SK-N-SH (cell line): Measurements from ENCODE around the gene TRIL.

Experiments
- CHD2 ChIP-seq: fragments of 150-350 bp; IDR thresholded peaks from 2 replicates; pipeline ENCODE4 v1.6.1; 2018; ENCODE audit warnings: low read length; ENCODE audit not compliant: partially characterized antibody
- EZH2phosphoT487 ChIP-seq: fragments of 200-600 bp; sonication (generic); IDR thresholded peaks from 2 replicates; pipeline ENCODE4 v1.6.1; 2017; ENCODE audit warnings: low read depth, mixed run types, mild to moderate bottlenecking, antibody characterized with exemption, moderate library complexity, borderline replicate concordance
- FOSL2 ChIP-seq: IDR thresholded peaks from 2 replicates; pipeline ENCODE4 v1.4.0; 2012; ENCODE audit warnings: low read depth, mild to moderate bottlenecking, moderate library complexity, borderline replicate concordance
- FOXM1 ChIP-seq: IDR thresholded peaks from 2 replicates; pipeline ENCODE4 v1.4.0; 2012; ENCODE audit warnings: low read depth, mild to moderate bottlenecking
- NFIC ChIP-seq: IDR thresholded peaks from 2 replicates; pipeline ENCODE4 v1.4.0; 2012; ENCODE audit warnings: borderline replicate concordance
- POLR2AphosphoS5 ChIP-seq: IDR thresholded peaks from 2 replicates; pipeline ENCODE4 v1.6.1; 2012; ENCODE audit warnings: low read depth, low read length
- RCOR1 ChIP-seq: fragments of 150-350 bp; IDR thresholded peaks from 2 replicates; pipeline ENCODE4 v1.6.1; 2017; ENCODE audit warnings: antibody characterized with exemption, low read length
- REST ChIP-seq: IDR thresholded peaks from 2 replicates; pipeline ENCODE4 v1.6.1; 2012; ENCODE audit warnings: mild to moderate bottlenecking, low read depth, low read length, moderate library complexity
- RXRA ChIP-seq: IDR thresholded peaks from 2 replicates; pipeline ENCODE4 v1.4.0; 2012; ENCODE audit warnings: low read depth, mild to moderate bottlenecking, borderline replicate concordance
- TAF1 ChIP-seq: IDR thresholded peaks from 2 replicates; pipeline ENCODE4 v1.6.1; 2012; ENCODE audit warnings: low read depth, mild to moderate bottlenecking, low read length, moderate library complexity, borderline replicate concordance
- TCF12 ChIP-seq: IDR thresholded peaks from 2 replicates; pipeline ENCODE4 v1.4.0; 2012
- TF ChIP-seq, protein P1 (sequence below): fragments of 200-600 bp; sonication (generic); IDR thresholded peaks from 2 replicates; pipeline ENCODE4 v1.6.1; 2017; ENCODE audit warnings: antibody characterized with exemption, mild to moderate bottlenecking, moderate library complexity
- TF ChIP-seq, protein P2 (sequence below): IDR thresholded peaks from 2 replicates; pipeline ENCODE4 v1.4.0; 2012; ENCODE audit warnings: low read depth
- TF ChIP-seq, protein P3 (sequence below): fragments of 150-350 bp; IDR thresholded peaks from 2 replicates; pipeline ENCODE4 v1.6.1; 2016; ENCODE audit warnings: mild to moderate bottlenecking, low read depth, low read length

DNA sequence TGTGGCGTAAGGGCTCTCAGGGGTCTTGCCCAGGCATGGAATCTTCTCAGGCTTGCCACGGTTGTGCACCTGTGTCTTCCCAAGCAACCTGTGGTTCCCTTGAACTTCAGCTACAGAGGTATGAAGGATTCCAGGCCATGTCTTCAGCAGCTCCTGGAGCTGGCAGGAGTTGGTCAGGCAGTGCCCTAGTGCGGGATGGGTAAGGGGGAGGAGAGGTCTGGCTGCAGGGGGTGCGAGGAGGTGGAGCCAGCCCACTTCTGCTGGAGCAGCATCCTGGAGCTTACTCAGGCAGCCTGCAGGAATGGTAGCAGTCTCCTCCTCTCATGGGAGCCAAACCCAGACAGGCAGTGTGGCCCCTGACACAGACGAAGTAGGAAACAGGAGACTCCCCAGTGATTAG lies 3.8 kb upstream of the TRIL start:
- TF ChIP-seq, protein P1, sequence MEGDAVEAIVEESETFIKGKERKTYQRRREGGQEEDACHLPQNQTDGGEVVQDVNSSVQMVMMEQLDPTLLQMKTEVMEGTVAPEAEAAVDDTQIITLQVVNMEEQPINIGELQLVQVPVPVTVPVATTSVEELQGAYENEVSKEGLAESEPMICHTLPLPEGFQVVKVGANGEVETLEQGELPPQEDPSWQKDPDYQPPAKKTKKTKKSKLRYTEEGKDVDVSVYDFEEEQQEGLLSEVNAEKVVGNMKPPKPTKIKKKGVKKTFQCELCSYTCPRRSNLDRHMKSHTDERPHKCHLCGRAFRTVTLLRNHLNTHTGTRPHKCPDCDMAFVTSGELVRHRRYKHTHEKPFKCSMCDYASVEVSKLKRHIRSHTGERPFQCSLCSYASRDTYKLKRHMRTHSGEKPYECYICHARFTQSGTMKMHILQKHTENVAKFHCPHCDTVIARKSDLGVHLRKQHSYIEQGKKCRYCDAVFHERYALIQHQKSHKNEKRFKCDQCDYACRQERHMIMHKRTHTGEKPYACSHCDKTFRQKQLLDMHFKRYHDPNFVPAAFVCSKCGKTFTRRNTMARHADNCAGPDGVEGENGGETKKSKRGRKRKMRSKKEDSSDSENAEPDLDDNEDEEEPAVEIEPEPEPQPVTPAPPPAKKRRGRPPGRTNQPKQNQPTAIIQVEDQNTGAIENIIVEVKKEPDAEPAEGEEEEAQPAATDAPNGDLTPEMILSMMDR: no peak
- TF ChIP-seq EZH2phosphoT487 (no peak), TCF12 (no peak), FOSL2 (no peak), RCOR1 (no peak), NFIC (no peak), FOXM1 (no peak), RXRA (no peak), REST (no peak), POLR2AphosphoS5 (no peak), TAF1 (no peak), CHD2 (no peak)
- TF ChIP-seq, protein P2, sequence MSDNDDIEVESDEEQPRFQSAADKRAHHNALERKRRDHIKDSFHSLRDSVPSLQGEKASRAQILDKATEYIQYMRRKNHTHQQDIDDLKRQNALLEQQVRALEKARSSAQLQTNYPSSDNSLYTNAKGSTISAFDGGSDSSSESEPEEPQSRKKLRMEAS: no peak
- TF ChIP-seq, protein P3, sequence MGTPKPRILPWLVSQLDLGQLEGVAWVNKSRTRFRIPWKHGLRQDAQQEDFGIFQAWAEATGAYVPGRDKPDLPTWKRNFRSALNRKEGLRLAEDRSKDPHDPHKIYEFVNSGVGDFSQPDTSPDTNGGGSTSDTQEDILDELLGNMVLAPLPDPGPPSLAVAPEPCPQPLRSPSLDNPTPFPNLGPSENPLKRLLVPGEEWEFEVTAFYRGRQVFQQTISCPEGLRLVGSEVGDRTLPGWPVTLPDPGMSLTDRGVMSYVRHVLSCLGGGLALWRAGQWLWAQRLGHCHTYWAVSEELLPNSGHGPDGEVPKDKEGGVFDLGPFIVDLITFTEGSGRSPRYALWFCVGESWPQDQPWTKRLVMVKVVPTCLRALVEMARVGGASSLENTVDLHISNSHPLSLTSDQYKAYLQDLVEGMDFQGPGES: no peak
